ENCODE data around the gene USP48.
"Not testable (repeated sequence)": the region's sequence is repeated elsewhere in the genome, so short reads cannot be mapped to it uniquely, and the experiment has no call there.

The USP48 gene

DNA sequence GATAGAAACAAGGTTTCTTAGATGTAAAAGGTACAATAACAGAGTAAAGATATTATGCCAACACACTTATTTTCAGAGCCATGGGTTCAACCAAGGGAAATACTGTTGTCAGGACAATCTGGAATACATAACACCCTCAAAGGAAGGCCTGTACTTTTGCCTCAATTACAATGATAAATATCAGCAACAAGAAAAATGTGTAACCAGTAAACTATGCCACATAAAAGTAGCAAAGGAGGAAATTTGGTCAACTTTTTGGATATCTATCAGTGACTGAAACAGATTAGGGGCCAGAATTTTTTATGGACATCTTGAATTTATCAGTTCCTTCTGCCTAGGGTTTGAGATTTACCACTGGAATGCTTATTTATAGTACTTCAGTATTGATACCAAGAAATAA, 89.2 kb downstream of the USP48 start:
- no peak for DNase-seq

DNA sequence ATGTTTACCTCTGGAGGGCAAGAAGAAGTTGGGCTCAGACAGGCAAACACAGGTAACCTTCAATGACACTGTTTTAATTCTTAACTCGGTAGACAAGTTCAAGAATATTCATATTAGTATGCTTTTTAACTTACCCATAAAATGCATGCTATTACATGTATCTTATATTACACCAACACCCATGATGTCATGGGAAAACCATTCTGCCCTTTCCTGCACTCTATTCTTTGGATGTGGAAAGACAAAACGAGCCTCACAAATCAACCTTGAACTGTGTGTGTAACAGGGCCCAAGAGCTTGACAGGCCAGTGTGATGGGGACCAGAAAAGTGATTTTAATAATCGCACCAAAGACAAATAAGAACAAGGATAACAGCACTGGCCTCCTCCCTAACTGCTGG, 91.2 kb downstream of the USP48 start:
- DNase-seq: no peak

DNA sequence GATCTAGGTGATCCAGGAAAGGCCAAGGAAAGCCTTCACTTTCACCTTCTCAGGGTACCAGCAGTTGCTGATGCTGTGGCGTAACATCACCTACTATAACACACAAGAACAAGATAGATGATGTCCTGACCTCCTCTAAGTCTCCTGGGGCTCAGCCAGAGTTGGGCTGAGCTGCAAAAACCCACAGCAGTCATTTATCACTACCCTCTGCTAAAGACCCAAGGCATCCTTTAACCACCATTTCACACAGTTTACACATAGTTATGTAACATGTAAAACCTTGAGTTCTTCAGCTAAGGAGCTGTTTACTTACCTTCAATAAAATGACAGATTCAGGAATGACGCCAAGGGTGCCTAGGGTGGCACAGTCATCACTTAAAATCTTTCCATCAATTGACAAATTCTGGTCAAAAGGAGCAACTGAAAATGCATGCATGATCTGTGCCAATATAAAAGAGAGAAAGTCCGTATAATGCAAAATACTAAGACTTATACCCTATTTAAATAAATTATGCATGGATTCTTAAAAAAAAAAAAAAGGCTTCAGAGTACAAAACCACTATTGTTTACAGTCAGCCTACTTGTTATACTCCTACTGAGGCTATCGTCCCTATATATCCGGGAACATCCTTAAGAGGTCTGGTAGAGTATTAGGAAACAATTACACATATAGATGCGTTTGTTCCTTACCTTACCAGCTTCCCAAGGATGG, 93.1 kb downstream of the USP48 start:
- DNase-seq: no peak

DNA sequence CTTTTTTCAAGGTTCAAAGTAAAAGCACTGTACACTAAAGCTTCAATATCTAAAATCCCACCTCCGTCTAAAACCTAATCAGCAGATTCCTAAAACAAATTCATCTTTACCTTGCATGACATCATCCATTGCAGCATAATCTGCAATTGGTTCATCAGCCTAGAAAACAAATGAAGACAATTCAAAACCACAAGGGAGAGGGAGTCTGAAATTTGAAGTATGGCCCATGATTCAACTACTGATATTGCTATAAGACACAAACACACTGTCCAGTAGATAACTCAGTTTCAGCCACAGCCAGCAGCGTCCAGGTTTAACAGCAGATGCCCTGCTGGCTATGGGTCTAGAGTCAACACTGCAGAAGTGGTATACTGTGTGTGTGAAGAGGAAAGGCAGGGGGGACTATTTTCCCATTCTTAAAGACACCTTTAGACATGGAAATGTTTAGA, 95.8 kb downstream of the USP48 start:
- DNase-seq: no peak

DNA sequence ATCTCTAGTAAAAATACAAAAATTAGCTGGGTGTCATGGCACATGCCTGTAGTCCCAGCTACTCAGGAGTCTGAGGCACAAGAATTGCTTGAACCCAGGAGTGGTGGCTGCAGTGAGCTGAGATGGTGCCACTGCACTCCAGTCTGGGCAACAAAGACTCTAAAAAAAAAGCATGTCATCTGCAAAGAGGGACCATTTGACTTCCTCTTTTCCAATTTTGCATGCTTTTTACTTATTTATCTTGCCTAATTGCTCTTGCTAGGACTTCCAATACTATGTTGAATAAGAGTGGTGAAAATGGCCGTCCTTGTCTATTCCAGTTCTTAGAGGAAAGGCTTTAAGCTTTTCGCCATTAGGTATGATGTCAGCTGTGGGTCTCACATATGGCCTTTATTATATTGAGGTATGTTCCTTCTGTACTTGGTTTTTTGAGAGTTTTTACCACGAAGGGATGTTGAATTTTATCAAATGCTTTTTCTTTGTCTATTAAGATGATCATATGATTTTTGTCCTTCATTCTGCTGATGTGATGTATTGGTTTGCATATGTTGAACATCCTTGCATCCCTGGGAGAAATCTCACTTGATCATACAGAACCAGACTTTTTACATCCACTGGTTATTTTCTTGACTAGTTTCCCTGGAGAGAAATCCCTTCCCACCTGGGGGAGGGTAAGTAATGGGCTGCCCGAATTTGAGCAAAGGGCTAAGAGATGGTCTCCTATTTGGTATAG, 96.8 kb downstream of the USP48 start:
- no peak for DNase-seq

DNA sequence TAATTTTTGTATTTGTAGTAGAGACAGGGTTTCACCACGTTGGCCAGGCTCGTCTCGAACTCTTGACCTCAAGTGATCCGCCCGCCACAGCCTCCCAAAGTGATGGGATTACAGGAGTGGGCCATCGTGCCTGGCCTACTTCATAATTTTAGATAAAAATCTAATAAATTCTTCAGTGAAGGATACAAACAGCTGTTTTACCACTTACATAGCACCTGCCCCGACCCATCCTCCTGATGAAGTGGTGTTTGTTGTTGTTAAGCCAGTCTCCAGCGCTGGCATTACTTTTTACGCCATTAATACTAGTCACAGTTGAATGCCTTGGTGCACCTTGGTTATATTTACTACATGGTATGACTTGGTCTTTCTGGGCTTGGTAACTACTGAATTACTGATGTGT, 101.5 kb downstream of the USP48 start:
- DNase-seq: no peak

DNA sequence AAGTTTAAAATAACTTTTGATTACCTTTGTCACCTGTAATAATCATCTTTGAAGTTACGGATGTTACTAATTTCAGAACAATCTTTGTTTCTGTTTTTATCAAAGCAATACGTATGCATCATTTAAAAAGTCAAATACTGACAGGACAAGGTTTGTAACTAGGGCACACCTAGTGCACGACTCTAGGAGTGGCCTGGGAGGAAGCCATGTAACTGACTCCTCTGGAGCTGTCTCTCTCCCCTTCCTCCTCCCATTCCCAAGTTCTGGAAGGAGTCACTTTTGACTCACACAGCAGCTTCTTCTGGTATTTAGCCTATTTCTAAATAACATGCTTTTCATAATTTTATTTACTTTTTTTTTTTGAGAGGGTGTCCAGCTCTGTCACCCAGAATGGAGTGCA, 102.0 kb downstream of the USP48 start:
- no peak for DNase-seq

DNA sequence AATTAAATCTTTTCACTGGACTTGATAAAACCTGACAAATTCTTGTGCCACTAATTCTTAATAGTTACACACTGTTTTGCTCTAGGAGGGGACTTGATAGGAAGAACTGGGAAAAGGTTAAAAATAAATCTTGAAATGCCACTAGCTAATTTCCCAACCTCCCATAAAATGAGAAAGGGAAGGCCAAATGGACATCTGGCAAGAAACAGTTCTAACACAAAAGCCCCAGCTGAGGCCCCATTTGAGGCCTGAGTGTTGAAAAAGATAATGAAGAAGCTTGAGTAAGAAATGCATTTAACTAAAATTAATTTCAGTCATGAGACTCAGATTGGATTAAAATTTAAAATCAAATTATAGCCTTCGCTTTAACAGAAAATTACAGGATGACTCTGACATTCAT, 102.6 kb downstream of the USP48 start:
- DNase-seq: no peak

DNA sequence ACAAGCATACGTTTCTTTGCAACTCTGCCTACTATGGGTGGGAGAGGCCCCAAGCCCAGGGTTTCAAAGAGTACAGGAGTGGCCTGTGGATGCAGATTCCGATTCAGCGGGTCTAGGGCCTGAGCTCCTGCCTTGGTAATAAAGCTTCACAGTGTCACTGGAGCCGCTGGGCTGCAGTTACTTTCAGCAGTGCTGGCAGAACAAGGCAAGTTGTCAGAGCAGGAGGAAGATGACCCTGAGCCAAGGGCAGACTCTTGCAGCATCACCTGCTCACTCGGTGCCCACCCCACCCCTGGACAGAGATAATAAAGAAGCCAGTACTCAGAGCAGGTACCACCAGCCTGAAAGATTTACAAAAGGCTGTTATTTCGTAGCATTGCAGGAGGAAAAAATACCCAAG, 105.8 kb downstream of the USP48 start:
- no peak for DNase-seq

DNA sequence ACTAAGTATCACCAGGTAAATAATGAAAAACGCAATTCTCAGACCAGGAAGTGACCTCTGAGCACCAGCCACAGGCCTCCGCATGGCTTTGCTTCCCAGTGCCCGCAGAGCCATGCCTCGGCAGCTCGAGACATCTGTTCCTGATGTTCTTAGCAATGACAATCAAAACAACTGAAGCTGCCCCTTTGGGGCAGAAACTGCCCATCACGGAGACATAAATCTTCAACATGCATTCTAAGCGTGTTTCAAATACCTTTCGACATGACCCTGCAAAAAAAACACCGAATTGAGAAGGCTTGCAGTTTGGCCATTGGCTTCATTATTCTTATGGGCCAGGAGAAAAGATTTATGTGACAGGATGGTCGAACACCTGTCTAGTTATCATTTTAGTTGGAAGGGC, 108.0 kb downstream of the USP48 start:
- DNase-seq: no peak

DNA sequence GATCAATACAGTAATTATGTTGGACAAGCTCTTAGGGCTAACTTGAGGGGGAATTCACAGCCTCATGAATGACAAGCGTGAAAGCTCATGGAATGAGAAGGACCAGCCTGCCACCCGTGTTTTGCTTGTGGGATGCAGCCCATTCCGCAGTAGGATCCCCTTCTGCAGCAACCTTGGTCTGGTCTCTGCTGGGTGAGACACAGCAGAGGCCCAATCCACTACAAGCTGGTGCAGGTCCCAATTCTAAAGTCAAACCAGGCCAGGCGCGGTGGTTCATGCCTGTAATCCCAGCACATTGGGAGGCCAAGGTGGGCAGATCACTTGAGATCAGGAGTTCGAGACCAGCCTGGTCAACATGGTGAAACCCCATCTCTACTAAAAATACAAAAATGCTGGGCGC, 109.1 kb downstream of the USP48 start:
- not testable (repeated sequence) for DNase-seq

DNA sequence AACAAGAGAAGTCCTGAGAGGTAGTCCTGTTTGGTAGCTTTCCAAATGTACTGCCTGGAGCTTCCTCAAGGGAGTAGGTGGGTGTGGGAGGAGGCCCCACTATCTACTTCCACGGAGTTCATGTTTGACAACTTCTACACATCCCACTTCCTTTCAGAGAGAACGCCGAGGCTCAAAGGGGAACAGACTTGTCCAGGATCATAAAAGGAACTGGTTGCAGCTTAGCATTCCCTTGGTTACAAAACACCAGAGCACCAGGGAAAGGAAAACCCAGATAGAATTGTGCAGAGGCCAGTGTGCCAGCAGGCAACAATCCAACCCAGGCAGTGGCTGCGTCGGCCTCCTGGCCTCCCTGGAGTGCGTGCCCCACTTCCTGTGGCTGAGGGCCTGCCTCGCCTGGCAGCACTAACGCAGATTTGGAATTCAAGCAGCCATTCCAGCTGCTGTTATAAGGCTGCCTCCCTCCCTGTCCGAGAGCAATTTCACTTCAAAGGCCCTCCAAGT, 109.6 kb downstream of the USP48 start:
- no peak for DNase-seq

DNA sequence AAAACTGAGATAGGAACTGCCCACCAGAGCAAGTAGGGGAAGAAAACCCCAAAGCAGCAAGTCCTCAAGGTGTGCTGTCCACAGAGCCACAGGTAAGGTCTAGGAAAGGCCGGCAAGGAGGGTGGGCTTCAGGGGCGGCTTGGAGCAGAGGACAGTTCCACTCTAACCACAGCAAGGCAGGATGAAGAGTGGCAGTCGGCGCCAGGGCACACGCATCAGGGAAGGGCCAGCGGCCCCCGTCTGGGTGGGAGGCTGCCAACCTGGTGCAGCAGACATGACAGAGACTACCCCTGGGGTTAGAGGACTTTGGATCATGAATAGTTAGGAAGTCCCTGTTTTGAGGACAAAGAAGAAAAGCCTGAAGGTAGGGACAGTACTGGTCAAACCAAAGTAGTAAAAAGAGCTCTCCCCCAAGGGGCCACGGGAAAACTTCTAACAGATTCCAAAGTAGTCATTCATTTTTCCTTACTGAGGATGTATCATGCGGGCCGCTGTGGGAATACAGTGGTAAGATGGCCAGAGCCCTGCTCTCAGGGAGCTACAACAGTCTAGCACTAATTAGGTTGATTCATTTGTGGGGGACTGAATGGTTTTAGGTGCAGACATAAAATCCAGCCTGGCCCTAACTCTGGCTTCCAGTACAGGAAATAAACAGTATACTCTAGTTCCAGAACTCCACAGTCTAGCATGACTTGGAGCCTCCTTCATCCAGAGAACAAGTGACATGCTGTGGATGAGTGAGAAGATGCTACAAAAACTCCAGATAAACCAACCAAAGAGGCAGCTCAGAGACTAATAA, 110.3 kb downstream of the USP48 start:
- DNase-seq: no peak

DNA sequence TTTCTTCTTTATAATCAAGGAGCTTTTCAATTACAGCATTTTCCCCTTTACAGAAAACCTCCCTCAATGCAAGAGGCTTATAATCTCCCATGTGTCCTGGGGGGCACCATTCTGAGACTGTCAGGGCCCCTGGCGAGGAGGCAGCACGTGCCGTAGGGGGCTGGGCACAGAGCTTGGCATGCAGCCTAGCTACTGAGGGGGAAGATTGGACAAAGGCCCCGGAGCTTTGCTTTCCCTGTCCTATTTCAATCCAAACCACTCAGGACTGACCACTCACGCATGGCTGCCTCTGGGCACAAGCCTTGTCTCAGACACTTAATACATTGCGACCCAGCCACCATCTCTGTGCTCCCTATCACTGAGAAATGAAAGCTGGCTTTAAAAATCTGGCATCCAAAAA, 111.0 kb downstream of the USP48 start:
- DNase-seq: no peak

DNA sequence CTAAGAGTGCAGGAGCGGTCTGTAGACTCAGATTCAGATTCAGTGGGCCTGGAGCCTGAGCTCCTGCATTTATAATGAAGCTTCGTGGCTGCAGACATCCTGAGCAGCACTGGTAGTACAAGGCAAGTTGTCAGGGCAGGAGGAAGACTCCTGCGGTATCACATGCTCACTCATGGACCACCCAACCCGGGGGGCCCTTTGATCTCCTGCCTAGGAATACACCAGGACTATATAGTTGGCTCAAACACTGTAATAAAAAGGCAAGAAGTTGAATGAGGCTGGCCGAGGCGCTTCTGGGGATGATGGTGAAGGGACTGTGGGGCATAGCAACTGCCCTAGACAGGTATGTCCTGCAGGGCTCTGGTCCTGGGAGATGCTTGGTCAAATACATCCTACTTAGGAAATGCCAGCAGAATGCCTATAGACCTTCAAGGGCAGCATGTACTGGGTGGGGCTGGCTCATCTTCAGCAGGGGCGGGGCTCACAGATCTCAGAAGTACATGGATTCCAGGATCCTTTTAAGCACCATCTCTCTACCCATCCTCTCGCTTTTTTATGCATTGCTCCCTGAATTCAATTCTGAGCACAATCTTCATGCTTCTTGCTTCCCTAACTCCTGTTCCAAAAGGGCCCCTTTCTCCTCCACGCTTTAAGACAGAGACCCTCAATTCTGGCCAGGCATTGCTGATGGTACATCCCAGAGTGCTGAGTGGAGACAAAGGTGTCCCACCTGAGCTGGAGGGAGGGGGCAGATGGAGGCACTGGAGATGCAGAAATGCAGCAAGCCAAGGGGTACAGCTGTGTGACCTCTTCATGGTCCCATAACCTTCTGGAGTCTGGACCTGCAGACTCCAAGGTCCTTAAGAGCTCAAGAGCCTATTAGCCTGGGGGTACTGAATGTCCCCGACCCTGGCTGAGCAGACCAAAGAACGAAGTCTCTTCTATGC, 111.7 kb downstream of the USP48 start:
- no peak for DNase-seq

DNA sequence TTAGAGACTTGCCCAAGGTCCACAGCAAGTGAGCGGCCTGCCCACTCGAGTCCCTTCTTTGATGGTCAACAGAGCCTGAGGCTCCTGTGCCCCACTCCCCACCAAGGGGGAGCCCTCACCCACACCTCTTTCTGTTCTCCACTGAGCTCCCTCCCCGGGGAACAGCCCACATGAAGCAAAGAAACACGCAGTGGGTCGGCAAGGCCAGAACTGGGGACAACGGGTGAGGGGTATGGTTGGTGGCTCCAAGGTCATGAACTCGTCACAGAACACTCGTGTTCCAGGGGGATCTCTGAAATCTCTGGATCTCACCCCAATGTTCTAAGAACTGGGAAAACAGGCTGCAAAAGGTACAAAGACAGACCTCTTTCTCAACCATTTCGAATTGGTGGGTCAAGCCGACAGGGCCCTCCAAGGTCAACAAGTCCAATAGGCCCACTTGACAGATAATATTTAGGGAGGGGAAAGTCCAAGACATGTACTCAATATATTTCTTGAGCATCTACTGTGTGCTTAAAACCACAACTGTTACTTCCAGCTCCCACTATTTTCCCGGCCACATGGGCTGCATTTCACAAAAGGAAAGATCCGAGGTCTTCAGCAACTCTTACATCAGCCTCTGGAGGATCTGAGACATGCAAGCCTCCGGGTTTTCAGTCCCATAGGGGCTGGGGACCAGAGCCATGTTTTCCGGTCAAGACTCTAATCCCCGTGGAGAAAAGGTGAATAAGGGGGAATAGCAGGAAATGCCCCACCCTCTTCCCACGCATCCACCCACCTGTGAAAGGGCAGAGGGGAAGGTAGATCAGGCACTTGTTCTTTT, 112.7 kb downstream of the USP48 start:
- DNase-seq: no peak

DNA sequence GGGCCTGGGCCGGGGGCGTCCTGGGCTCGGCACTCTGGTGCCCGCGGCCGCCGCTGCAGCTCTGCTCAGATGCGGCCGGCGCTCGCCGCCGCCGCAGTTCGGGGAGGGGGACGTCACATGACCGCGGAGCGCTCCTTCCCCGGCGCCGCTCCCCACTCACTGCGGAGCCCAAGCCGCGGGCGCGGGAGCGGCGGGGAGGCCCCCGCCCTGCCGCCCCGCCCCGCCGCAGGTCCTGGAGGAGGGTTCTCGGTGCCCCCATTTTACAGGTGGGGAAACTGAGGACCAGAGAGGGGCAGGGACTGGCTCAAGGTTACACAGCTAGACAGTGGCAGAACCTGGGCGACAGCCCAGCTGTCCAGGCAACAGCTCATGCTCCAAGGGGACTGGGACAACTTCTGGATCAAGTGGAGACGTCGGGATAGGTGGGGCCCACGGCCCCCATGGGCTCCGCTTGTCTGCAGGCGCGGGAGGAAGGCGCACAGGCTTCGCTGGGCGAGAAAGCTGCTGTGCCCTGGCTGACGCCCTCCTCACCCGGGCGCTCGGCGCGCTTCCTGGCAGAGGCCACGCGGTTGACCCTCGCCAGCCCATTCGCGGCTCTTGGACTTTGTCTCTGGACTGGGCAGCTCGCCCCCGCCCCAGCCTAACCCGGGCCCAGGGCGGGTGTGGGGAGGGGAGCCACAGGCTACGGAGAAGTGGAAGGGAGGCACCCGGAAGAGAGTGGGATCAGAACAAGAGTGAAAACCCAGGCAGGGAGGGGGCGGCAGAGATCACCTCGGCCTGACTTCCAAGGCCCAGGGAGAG, 113.5 kb downstream of the USP48 start, which contains the start of gene RAP1GAP:
Gene RAP1GAP (minus strand): TSS at position 100 of the 801 bp plus-strand sequence. CDS start 49,325 bp downstream, outside the sequence.
- peak; percentile 36 for DNase-seq

DNA sequence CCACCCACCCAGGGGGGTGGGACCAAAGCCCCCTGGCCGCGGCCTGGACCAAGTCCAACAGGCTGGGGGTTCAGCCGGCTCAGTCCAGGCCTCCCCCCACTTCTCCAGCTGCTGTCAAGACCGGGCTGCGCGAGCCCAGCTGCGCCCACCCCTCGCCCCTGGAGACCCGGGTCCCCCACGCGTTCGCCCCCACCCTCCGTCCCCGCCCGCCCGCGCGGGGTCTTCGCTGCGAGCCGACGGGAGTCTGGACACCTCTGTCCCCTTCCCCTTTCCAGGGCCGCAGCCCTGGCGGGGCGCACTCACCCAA, 114.0 kb downstream of the USP48 start:
- DNase-seq: no peak

DNA sequence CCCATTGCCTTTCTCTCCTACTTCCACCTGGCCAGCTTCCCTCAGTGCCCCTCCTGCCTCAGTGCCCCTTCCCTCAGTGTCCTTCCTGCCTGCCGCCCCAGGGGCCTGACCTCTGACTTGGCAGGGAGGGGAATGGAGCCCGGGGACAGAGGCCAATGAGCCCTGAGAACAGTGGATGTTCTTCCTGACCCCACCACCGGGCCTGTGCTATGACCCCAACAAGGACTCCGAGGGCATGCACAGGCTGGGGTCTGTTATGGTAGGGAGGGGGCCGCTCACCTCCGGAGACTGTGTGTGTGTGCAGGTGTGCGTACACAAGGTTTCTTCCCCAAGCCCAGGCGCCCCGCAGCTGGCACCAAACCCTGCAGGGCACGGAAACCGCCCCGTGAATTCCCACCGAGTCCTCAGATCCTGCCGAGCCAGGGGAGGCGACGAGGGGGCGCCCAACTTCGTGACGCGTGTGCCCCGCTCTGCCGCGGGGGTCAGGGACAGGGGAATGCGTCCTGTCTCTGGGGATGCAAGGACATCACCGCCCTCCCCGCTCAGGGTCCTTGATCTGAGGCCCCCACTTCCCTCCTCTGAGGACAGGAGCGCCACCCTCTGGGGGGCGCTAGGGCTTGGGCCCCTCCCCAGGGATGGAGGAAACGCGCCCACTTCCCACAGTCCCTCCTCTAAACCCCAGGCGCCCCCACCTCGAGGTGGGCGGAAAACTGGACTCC, 114.6 kb downstream of the USP48 start:
- no peak for DNase-seq
